Bronchial epithelial cell (primary cell): ENCODE measurements around the gene HOXC11. TPM values are rescaled to one million over a fixed set of nuclear protein-coding genes. Genes with fewer than 3 reads are reported as not detected.

Source experiments
- DNase-seq: peaks from one replicate; pipeline ENCODE4 v3.0.0-alpha.2; 2010; ENCODE audit warnings: low read depth
- FAIRE-seq: peaks from 2 replicates; lab custom pipeline; 2011; peaks lifted over from hg19 to GRCh38; lab: Jason Lieb, UNC
- H3K27me3 ChIP-seq: 2 replicates; pipeline ENCODE4 v1.5.1; 2011; ENCODE audit warnings: low read length; ENCODE audit not compliant: control insufficient read depth, insufficient read depth
- H3K36me3 ChIP-seq: 2 replicates; pipeline ENCODE4 v1.5.1; 2011; ENCODE audit warnings: low read length; ENCODE audit not compliant: control insufficient read depth, insufficient read depth
- H3K4me3 ChIP-seq: 2 replicates; pipeline ENCODE4 v1.5.1; 2011; ENCODE audit warnings: mild to moderate bottlenecking, low read depth, low read length, control low read depth
- CTCF ChIP-seq: IDR thresholded peaks from 2 replicates; pipeline ENCODE4 v1.5.1; 2011; ENCODE audit warnings: mild to moderate bottlenecking, moderate library complexity, low read length, control low read depth, inconsistent platforms; ENCODE audit not compliant: insufficient read depth, severe bottlenecking
- total RNA-seq: library from RNA; depleted of rRNA; stranded (reverse); fragments of >200 nt; gene quantifications from 2 replicates; pipeline ENCODE4 v1.2.1, GENCODE V29; 2014

Gene HOXC11
- total RNA-seq, 1 donor from 2014 or later = not detected

DNA sequence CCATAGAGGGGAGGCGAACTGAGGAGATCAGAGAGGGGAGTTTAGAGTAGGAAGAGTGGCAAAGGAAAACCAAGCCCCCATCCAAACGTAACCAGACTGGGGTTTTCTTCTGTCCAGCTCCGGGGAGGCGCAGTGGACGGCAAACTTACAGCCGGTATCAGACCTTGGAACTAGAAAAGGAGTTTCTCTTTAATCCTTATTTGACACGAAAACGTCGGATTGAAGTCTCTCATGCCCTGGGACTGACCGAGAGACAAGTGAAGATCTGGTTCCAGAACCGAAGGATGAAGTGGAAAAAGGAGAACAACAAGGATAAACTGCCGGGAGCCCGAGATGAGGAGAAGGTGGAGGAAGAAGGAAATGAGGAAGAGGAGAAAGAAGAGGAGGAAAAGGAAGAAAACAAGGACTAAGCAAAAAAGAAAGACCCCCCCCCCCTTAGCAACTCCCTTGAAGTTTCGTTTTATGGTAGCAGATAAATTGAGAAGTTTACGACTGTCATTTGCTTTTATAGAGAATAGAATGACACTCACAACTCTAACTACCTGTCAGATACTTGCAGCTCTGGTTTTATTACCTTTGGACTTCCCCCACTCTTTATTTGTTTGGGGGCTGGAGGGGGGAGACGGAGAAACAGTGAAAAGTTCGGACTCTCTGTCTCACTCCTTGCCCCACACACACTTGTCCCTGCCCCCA lies 38.2 kb downstream of the HOXC11 start:
- H3K27me3 ChIP-seq = peaks cover 74% of the 10 kb centered on the region
- H3K4me3 ChIP-seq = no peak overlapping the region
- no peak for DNase-seq
- TF ChIP-seq CTCF = no peak
- FAIRE-seq = no peak
- H3K36me3 ChIP-seq = no peaks in the 10 kb centered on the region

- peaks cover 71% of the 10 kb centered on the region for H3K27me3 ChIP-seq
- TF ChIP-seq CTCF = no peak
- no peak overlapping the region for H3K4me3 ChIP-seq
- FAIRE-seq (no peak), DNase-seq (no peak)
- no peaks in the 10 kb centered on the region for H3K36me3 ChIP-seq
Observed at GRCh38 chr12:54011665-54012532, 39.0 kb downstream of the HOXC11 start.

DNA sequence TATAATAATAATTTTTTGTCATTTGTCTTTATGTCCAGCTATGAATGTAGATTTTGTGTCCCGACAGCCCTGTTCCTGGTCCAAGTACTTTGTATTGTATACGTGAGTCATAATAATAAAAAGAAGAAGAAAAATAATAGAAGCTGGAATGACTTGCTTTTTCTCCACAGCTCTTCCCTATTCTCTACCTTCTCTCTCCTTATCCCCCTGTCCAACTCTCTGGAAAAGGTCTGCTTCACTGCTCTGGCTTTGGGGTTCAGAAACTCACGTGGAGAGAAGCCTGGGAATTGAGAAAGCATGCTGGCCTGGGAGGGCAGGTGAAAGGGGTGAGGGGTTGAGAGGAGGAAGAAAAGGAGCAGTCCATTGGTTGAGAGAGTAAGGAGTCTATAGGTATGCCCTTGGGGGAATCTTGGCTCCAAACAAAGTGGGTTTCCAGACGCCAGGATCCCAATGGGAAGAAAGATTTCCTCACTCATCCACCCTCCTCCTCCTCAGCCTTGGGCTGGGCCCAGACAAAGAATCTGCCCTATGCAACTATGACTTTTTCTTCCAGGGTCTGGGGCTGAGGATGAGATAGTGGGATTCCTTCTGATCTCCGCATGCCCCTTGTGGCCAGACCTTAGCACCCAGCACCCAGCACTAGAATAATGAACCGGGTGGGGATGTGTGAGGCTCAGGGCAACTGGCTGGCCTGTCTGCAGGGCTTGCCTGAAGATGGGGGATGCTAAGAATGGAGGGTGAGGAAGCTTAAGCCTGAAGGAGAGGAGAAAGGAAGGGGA lies 39.9 kb downstream of the HOXC11 start:
- Histone ChIP-seq H3K27me3 (peaks cover 67% of the 10 kb centered on the region), H3K36me3 (no peaks in the 10 kb centered on the region), H3K4me3 (no peak overlapping the region)
- TF ChIP-seq CTCF = no peak
- no peak for DNase-seq
- FAIRE-seq = no peak

- no peak for TF ChIP-seq CTCF
- Histone ChIP-seq H3K4me3 (no peak overlapping the region), H3K36me3 (no peaks in the 10 kb centered on the region), H3K27me3 (peaks cover 61% of the 10 kb centered on the region)
- FAIRE-seq (no peak), DNase-seq (no peak)
Observed at GRCh38 chr12:54014377-54015017, 41.6 kb downstream of the HOXC11 start.

DNA sequence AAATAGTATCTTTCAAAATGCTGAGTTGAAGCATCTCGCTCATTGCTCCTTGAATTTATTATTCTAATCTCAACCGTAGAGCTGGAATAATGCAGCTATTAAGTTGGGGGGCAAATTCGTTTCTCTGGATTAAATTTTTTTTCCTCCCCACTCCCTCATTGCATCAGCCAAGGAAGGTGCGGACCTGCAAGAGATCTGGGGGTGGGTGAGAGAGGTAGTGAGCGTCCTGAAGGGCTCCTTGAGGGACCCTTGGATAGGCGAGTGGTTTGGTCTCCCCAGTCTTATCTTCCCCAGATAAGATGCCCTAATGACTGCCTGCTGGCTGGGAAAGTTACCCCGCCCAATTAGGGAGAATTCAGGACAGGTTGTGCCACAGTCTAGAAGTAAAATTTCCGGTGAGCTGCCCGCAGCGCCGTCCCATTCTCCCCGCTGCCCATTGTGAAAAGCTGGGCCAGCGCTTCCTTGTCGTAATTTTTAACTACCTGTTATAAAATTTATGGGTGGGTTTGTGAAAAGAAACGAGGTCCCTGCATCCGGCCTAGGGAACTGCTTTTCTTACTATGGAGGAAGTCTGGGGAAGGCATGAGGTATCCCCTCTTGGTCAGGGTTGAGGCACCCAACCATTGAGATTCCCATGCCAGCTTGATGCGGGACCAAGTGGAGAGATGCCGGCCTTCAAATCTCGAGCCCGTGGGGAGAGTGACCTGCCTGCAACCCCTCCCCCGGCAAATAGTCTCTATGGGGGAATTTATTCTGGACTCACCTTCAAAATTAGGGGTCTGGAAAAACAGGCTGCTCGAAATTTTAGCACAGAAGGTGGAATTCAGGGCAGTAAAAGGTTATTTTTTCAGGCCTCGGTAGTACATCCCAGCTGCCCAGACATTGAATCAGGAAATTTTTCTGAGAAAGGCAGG lies 42.3 kb downstream of the HOXC11 start:
- no peak for DNase-seq
- H3K27me3 ChIP-seq = peaks cover 59% of the 10 kb centered on the region
- no peak for FAIRE-seq

More for the DNA sequence above, 42.3 kb downstream of the HOXC11 start:
- no peak for TF ChIP-seq CTCF
- H3K4me3 ChIP-seq = no peak overlapping the region
- H3K36me3 ChIP-seq = no peaks in the 10 kb centered on the region
